22Rv1 (cell line): Measurements from ENCODE around the gene KASH5.

ENCODE experiments used
- H3K27ac ChIP-seq: fragments of 450-650 bp; 2 replicates; pipeline ENCODE4 v1.5.1; 2017
- ZFX ChIP-seq: fragments of 450-650 bp; IDR thresholded peaks from 2 replicates; pipeline ENCODE4 v1.6.1; 2017; ENCODE audit warnings: antibody characterized with exemption, borderline replicate concordance
- TF ChIP-seq, protein P1 (sequence below): fragments of 450-650 bp; IDR thresholded peaks from 2 replicates; pipeline ENCODE4 v1.5.1; 2017; ENCODE audit warnings: mild to moderate bottlenecking

Gene KASH5

GRCh38 chr19:49400029-49400428, 12.0 kb downstream of the KASH5 start:
- no peak for TF ChIP-seq ZFX
- TF ChIP-seq, protein P1, sequence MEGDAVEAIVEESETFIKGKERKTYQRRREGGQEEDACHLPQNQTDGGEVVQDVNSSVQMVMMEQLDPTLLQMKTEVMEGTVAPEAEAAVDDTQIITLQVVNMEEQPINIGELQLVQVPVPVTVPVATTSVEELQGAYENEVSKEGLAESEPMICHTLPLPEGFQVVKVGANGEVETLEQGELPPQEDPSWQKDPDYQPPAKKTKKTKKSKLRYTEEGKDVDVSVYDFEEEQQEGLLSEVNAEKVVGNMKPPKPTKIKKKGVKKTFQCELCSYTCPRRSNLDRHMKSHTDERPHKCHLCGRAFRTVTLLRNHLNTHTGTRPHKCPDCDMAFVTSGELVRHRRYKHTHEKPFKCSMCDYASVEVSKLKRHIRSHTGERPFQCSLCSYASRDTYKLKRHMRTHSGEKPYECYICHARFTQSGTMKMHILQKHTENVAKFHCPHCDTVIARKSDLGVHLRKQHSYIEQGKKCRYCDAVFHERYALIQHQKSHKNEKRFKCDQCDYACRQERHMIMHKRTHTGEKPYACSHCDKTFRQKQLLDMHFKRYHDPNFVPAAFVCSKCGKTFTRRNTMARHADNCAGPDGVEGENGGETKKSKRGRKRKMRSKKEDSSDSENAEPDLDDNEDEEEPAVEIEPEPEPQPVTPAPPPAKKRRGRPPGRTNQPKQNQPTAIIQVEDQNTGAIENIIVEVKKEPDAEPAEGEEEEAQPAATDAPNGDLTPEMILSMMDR: no peak
- no peak overlapping the region for H3K27ac ChIP-seq

DNA sequence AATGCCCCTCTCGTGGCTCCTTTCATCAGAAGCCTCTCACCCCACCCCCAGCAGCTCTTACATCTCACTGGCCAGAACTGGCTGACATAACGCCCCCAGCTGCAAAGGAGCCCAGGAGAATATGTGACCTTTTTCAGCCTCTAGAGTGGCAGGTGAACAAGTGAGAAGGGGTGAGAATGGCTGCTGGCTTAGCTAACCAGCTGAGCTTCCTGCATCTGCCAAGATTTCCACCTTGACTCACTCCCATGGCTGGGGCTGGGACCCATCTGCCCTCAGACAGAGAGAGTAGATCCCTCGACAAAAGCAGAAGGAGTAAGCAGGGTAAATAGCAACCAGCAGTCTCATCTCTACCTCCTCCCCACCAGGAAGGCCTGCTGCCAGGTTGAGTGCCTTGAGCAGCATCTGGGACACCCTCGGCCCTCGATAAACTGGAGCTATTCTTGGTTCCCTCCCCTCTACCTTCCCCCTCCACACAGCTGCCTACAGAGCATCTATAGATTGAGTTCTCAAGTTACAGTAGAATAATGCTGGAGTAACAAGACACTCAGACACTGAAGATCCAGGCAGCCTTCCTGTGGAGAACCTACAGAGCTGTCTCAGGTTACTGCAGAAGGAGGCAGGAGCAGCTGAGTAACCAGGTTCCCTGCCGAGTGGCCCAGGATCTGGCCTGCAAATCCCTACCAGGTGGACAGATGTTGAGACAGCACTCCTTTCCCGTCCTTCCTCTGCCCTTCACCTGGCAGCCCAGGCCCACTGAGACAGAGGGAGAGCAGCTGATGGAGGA, 15.5 kb downstream of the KASH5 start:
- H3K27ac ChIP-seq: peak overlapping the region; percentile 64
- TF ChIP-seq, protein P1: no peak
- TF ChIP-seq ZFX: no peak

DNA sequence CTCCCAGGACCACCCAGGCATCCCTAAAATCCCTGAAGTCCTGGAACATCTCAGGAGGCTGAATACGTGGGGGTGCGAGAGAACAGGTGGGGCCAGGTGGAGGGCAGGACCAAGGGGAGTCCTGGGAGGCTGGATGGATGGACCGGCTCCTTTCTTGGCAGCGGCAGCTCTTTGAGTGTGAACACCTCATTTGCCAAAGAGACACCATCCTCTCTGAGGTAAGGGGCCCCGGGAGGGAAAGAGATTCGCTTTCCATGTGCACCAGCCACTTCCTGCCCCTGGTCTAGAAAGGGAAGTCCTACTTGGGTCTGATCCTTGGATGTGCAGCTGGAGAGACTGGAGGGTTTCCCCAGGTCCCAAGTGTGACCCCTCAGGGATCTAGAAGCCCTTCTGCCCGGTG, 19.0 kb downstream of the KASH5 start:
- no peak overlapping the region for H3K27ac ChIP-seq
- TF ChIP-seq ZFX: no peak
- TF ChIP-seq, protein P1: no peak

DNA sequence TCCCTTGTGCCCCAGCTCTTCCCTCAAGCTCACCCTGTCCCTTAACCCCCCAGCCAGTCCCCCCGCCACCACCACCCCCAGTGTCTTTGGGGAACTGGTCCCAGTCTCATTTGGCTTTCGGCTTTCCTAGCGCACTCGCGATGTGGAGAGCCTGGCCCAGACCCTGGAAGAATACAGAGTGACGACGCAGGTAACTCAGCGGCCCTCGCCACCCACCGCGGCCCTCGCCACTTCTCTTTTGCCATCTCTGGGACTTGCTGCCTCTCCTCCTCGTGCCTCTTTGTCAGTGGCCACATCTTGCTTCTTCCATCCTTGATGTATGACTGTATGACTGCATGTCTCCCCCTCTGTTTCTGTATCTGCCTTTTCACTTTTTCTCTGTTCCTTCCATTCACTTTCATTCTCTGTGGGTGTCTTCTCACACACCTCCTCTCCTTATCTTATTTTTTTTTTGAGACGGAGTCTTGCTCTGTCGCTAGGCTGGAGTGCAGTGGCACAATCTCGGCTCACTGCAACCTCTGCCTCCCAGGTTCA, 19.5 kb downstream of the KASH5 start:
- no peak for TF ChIP-seq ZFX
- TF ChIP-seq, protein P1: no peak
- no peak overlapping the region for H3K27ac ChIP-seq

DNA sequence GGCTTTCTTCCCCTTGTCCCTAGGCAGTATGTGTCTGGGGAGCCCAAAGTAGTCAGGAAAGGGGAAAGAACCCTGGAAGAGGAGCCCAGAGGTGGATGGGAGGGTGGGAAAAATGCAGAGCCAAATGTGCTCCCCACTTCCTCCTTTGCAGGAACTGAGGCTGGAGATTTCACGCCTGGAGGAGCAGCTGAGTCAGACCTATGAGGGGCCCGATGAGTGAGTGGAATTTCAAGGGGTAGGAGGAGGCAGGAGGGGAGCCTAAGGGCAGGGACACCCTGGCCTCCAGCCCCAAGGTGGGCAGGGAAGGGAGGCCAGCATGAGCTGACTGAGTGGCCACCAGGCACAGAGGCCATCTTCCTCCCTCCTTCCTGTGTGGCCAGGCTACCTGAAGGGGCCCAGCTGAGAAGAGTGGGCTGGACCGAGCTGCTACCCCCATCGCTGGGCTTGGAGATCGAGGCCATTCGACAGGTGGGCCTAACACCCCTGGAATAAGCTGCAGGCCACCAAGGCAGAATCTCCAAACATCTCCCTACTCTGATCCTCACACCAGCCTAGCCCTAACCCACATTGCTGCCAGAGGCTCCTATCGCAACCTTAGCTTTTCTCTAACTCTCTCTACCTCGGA, 20.9 kb downstream of the KASH5 start:
- no peak overlapping the region for H3K27ac ChIP-seq
- TF ChIP-seq ZFX: no peak
- TF ChIP-seq, protein P1: no peak

- TF ChIP-seq, protein P1: no peak
- H3K27ac ChIP-seq: no peak overlapping the region
These were observed 21.5 kb downstream of the KASH5 start for GRCh38 chr19:49409441-49410029.
